GM23338 (cell line): Measurements from ENCODE around the gene MT1B. TPM values are rescaled to one million over a fixed set of nuclear protein-coding genes. Genes with fewer than 3 reads are reported as not detected.

Experiments
- CREB1 ChIP-seq: fragments of 250-450 bp; sonication (Bioruptor Pico); IDR thresholded peaks from 2 replicates; pipeline ENCODE4 v1.5.0; 2020; ENCODE audit warnings: low read depth, mild to moderate bottlenecking, moderate library complexity
- CTCF ChIP-seq, 2 experiments: fragments of 200-600 bp in 1 of 2; sonication (generic) in 1 of 2; conservative IDR thresholded peaks; 2 replicates each; pipeline versions ENCODE4 v1.5.1 to v1.6.1; 2016 to 2017; ENCODE audit warnings: antibody characterized with exemption in 2 of 2, low read depth in 2 of 2, mild to moderate bottlenecking in 2 of 2, moderate library complexity in 1 of 2
- EZH2 ChIP-seq: fragments of 200-600 bp; sonication (generic); IDR thresholded peaks from one replicate; pipeline ENCODE4 v1.8.0; 2017; ENCODE audit warnings: antibody characterized with exemption, mild to moderate bottlenecking, low read depth; ENCODE audit not compliant: unreplicated experiment
- EZH2phosphoT487 ChIP-seq: fragments of 200-600 bp; sonication (generic); IDR thresholded peaks from one replicate; pipeline ENCODE4 v1.8.1; 2018; ENCODE audit warnings: antibody characterized with exemption; ENCODE audit not compliant: unreplicated experiment
- JUNB ChIP-seq: IDR thresholded peaks from one replicate; pipeline ENCODE4 v1.6.1; 2016; ENCODE audit warnings: antibody characterized with exemption; ENCODE audit not compliant: unreplicated experiment
- NANOG ChIP-seq: IDR thresholded peaks from 2 replicates; pipeline ENCODE4 v1.6.1; 2016; ENCODE audit warnings: antibody characterized with exemption, borderline replicate concordance
- POLR2AphosphoS5 ChIP-seq: IDR thresholded peaks from 2 replicates; pipeline ENCODE4 v1.6.1; 2016; ENCODE audit warnings: antibody characterized with exemption, low read depth
- REST ChIP-seq: IDR thresholded peaks from one replicate; pipeline ENCODE4 v1.6.1; 2018; ENCODE audit warnings: antibody characterized with exemption; ENCODE audit not compliant: unreplicated experiment
- STAT1 ChIP-seq: IDR thresholded peaks from one replicate; pipeline ENCODE4 v1.6.1; 2016; ENCODE audit warnings: antibody characterized with exemption; ENCODE audit not compliant: unreplicated experiment
- ZNF114 ChIP-seq: fragments of 250-450 bp; sonication (Bioruptor Pico); IDR thresholded peaks from 2 replicates; pipeline ENCODE4 v1.5.0; 2020; ENCODE audit warnings: mild to moderate bottlenecking, moderate library complexity
- ZNF331 ChIP-seq: fragments of 250-450 bp; sonication (Bioruptor Pico); IDR thresholded peaks from 2 replicates; pipeline ENCODE4 v1.5.0; 2020; ENCODE audit warnings: low read depth, mild to moderate bottlenecking, moderate library complexity
- polyA plus RNA-seq: library from polyadenylated mRNA; unstranded; fragments of >200 nt; fragmentation: Nextera tagmentation; extraction: Ambion mirVana; gene quantifications from 2 replicates; pipeline ENCODE4 v1.2.1, GENCODE V29; 2016
- total RNA-seq: library from RNA; depleted of rRNA; stranded (reverse); fragments of >200 nt; shearing (Covaris generic); gene quantifications from 2 replicates; pipeline ENCODE4 v1.2.3, GENCODE V29; 2014
- TF ChIP-seq, protein P1 (sequence below): IDR thresholded peaks from 2 replicates; pipeline ENCODE4 v1.6.1; 2016; ENCODE audit warnings: antibody characterized with exemption

Gene MT1B
- total and polyA plus RNA-seq, 2 experiments from 2014 or later: not detected

DNA sequence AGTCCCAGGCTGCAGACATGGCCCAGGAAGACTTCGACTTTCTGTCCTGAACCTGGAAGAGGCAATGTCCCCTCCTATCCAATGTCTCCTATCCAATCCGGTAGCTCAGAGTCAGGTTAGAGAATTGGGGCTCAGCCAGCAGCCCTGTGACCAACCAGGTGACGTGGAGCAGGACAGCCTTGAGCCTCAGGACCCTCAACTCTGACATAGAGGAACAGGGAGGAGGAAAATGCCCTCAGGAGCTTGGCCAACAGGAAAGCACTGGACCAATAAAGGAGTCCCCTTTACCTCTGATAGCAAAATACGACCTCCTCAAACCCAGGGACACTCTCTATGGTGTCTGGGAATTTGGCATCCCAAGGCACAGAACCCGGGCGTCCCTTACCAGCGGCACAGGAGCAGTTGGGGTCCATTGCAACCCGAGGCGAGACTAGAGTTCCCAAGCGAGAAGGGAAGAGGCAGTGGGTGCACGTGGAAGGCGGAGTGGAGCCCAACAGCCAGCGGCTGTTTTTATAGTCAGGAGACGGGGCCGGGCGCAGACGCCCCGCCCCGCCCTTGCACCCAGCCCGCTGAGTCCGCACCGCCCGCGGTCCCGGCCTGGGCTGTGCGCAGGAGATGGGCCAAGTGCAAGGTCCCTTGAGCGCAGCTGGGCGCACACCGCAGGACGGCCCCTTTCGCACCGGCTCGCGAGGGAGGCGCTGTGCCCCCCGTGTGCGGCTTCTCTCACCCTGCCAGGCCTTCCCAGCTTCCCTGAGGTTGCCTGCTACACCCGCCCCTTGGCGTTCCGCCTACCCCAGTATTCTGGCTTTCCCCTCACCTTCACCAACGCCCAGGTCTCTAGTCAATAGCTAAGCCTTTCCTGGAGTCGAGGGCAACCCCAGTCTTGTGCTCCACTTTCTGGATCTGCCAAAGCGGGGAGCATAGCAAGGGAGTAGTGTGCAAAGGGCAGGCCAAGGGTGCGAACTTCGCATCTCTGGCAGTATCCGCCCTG lies 16.2 kb downstream of the MT1B start, which contains the start of gene MT1G (continued):
- TF ChIP-seq, protein P1, sequence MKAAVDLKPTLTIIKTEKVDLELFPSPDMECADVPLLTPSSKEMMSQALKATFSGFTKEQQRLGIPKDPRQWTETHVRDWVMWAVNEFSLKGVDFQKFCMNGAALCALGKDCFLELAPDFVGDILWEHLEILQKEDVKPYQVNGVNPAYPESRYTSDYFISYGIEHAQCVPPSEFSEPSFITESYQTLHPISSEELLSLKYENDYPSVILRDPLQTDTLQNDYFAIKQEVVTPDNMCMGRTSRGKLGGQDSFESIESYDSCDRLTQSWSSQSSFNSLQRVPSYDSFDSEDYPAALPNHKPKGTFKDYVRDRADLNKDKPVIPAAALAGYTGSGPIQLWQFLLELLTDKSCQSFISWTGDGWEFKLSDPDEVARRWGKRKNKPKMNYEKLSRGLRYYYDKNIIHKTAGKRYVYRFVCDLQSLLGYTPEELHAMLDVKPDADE: no peak
- TF ChIP-seq ZNF114 (CRISPR knock-in tag) (no peak), POLR2AphosphoS5 (peak; percentile 89), EZH2phosphoT487 (peak; percentile 65), NANOG (no peak), CTCF (conservative IDR thresholded peaks at IDR 0.05; ENCODE audit: low read depth in 2 of 2) (no peak), EZH2 (peak; percentile 22), ZNF331 (no peak), STAT1 (no peak), JUNB (no peak), CREB1 (CRISPR knock-in tag) (no peak), REST (no peak)
